Heart left ventricle (tissue), 16 donors: Measurements from ENCODE around the gene SOWAHD. TPM values are rescaled to one million over a fixed set of nuclear protein-coding genes. Genes with fewer than 3 reads are reported as not detected.

ENCODE experiments used
- ATAC-seq, 4 donors: fragments of 200-7000 bp; cut with Tn5 transposase; one replicate each; pipeline ENCODE4 v1.9.1; 2020 to 2022; ENCODE audit warnings: moderate library complexity in 4 of 4, mild to moderate bottlenecking in 3 of 4, moderate number of reproducible peaks in 1 of 4
- DNase-seq, 5 donors: peaks; one replicate each; pipeline ENCODE4 v3.0.0-alpha.2; 2020
- H3K27ac ChIP-seq, 12 donors: fragments of 200-600 bp; sonication (generic) in 4 of 12; one replicate each; pipeline versions ENCODE4 v1.5.0 to v1.8.0; 2016 to 2022; ENCODE audit warnings: mild to moderate bottlenecking in 2 of 12
- H3K27me3 ChIP-seq, 9 donors: fragments of 200-600 bp; sonication (generic) in 2 of 9; one replicate each; pipeline versions ENCODE4 v1.5.1 to v1.8.0; 2016 to 2022; ENCODE audit warnings: mild to moderate bottlenecking in 3 of 9
- H3K36me3 ChIP-seq, 9 donors: fragments of 200-600 bp; sonication (generic) in 2 of 9; one replicate each; pipeline versions ENCODE4 v1.5.0 to v1.8.0; 2018 to 2022; ENCODE audit warnings: mild to moderate bottlenecking in 2 of 9
- H3K4me1 ChIP-seq, 12 donors: fragments of 200-600 bp; sonication (generic) in 4 of 12; one replicate each; pipeline versions ENCODE4 v1.5.0 to v1.8.0; 2016 to 2022; ENCODE audit warnings: mild to moderate bottlenecking in 3 of 12
- H3K4me3 ChIP-seq, 12 donors: fragments of 200-600 bp; sonication (generic) in 4 of 12; one replicate each; pipeline versions ENCODE4 v1.5.0 to v1.8.0; 2017 to 2022; ENCODE audit warnings: mild to moderate bottlenecking in 9 of 12, moderate library complexity in 4 of 12
- H3K9me3 ChIP-seq, 12 donors: fragments of 200-600 bp; sonication (generic) in 4 of 12; one replicate each; pipeline versions ENCODE4 v1.5.0 to v1.8.0; 2016 to 2022; ENCODE audit warnings: mild to moderate bottlenecking in 1 of 12
- POLR2A ChIP-seq, 2 donors: fragments of 450-650 bp; IDR thresholded peaks; one replicate each; pipeline ENCODE4 v1.6.1; 2017; ENCODE audit warnings: antibody characterized with exemption in 2 of 2, mild to moderate bottlenecking in 2 of 2, moderate library complexity in 2 of 2
- WGBS, 4 donors: extraction: QIAGEN DNeasy Blood & Tissue Kit in 2 of 4; methylation state at CpG; one replicate each; pipeline versions ENCODE4 v1.1.5 to v1.1.7; 2013 to 2018; 5-methylcytosine and 5-hydroxymethylcytosine counted together
- intact Hi-C, 10 donors: fragments of 100-400 bp; cut with DNase I; formaldehyde crosslinking; loops; one replicate each; pipeline versions ENCODE4 v1.11.1 to v1.14.2; 2022
- polyA plus RNA-seq, 2 donors: library from polyadenylated mRNA; stranded (reverse); fragments of 200-250 nt; gene quantifications; one replicate each; pipeline ENCODE4 v1.2.3, GENCODE V29; 2013
- total RNA-seq, 9 donors: library from RNA; depleted of rRNA in 2 of 9; stranded (reverse); fragments of >200 nt in 2 of 9; fragmentation: NEBNext Ultra II Directional in 3 of 9; extraction: Animal tissue kit (Norgen Biotek cat#: 25700) in 3 of 9; gene quantifications; one replicate each; pipeline versions ENCODE4 v1.1.0 to v1.2.4, GENCODE V29; 2016 to 2023
- TF ChIP-seq, protein P1 (sequence below), 12 donors: fragments of 200-600 bp; sonication (generic) in 4 of 12; IDR thresholded peaks; one replicate each; pipeline versions ENCODE4 v1.5.0 to v1.8.0; 2018 to 2022; ENCODE audit warnings: antibody characterized with exemption in 12 of 12, mild to moderate bottlenecking in 5 of 12
- donor health status: ischemic (EF 13 %, LVEDD 7.1; RV severe dilation, severe dysfunction).
- donor health status: healthy with polysubstance abuse.
- donor health status: DM: no; HTN: yes; CAD: no.
- donor health status: DM: no; HTN: no; CAD: no.
- donor health status: ischemic (EF 25% LVEDD 6.9; RV normal size, moderate dysfunction).
- donor health status: ischemic (EF 25% LVEDD 5.7; RV mildly dilated, moderate dysfunction).
- donor health status: healthy.
- donor health status: DM: yes; HTN: yes; CAD: no.
- donor health status: ischemic (EF 35%, LVEDD 5.7; RV mildly dilated, moderate dysfunction).
- donor health status: nonischemic (EF 11% LVEDD 7.7; RV severe dilation, severe dysfunction).
- donor health status: DM: yes; HTN: yes; CAD: no.
- donor health status: PGD.
- donor health status: ischemic (EF 29% LVEDD 5.4; RV normal size, mild dysfunction).
- donor health status: nonischemic (EF 23%, LVEDD 6.1; RV moderate dilation, normal function).

The SOWAHD gene
- total and polyA plus RNA-seq, 11 donors, result 0.15 to 2.1 (median 0.27) TPM; not detected in 5

DNA sequence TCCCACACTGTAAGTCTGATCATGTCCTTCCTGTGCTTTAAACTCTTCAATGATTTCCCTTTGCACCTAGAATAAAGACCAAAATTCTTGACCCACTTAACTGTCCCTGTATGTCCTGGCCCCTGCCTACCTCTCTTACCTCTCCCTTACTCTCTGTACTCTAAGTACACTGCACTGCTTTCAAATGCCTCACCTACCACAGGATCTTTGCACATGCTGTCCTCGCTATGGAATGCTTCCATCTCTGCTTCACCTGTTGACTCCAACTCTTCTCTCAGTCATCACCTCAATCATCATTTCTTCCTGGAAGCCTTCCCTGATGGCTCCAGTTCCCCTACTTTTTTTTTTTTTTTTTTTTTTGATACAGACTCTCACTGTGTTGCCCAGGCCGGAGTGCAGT is 36.5 kb upstream of the SOWAHD start:
- Histone ChIP-seq H3K27ac (no peak overlapping the region), H3K4me3 (no peak overlapping the region), H3K4me1 (no peaks in the 10 kb centered on the region), H3K36me3 (no peaks in the 10 kb centered on the region), H3K27me3 (no peaks in the 10 kb centered on the region), H3K9me3 (peaks cover 0 to 5% (median 0%) of the 10 kb centered on the region in 12 donors)
- DNase-seq (no peak), ATAC-seq (no peak)
- intact Hi-C loops, result loop anchor here in 3 of 10 donors (10.0 kb wide), 3 partner anchors 77 to 207 kb away; partner anchors contain the start of gene NKRF (in 1 of the 3)
- WGBS, 4 donors, result 84 to 93% (median 92%) methylated on average over 2 of the region's 2 CpGs
- TF ChIP-seq POLR2A (IDR thresholded peaks at IDR 0.05), result no peak
- TF ChIP-seq, protein P1, sequence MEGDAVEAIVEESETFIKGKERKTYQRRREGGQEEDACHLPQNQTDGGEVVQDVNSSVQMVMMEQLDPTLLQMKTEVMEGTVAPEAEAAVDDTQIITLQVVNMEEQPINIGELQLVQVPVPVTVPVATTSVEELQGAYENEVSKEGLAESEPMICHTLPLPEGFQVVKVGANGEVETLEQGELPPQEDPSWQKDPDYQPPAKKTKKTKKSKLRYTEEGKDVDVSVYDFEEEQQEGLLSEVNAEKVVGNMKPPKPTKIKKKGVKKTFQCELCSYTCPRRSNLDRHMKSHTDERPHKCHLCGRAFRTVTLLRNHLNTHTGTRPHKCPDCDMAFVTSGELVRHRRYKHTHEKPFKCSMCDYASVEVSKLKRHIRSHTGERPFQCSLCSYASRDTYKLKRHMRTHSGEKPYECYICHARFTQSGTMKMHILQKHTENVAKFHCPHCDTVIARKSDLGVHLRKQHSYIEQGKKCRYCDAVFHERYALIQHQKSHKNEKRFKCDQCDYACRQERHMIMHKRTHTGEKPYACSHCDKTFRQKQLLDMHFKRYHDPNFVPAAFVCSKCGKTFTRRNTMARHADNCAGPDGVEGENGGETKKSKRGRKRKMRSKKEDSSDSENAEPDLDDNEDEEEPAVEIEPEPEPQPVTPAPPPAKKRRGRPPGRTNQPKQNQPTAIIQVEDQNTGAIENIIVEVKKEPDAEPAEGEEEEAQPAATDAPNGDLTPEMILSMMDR (IDR thresholded peaks at IDR 0.05), result no peak

DNA sequence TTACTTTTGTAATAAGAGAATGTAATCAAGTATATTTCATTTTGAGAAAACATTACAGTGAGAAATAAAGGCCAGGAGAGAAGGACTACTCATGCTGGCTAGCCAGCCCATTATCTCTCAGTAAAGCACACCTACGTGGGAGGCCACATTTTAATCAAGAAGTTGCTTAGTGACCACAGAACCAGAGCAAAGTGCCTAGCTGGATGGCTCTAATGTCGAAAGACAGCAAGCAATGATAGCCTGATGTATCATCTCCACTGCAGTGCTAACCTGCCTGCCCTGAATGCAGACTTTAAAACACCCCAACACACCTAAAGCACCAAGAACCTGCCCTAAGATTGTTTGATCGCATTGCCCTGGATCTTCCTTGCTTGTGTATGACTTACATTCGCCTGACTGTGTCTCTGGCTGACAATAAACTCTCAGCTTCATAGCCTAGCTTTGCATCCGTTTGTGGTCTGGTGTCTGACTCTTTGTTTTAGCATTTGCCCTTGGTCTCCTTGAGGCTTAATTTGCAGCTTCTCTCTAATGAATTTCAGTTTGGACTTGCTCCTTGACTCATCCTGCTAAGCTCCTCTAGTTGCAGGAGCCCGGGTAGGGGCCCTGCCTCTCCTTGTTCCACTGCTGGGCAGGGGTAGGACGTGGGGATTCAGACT is 31.4 kb upstream of the SOWAHD start:
- ATAC-seq (no peak), DNase-seq (no peak)
- intact Hi-C loops, result loop anchor here in 5 of 10 donors (5.0 to 10.0 kb wide), 4 partner anchors 82 to 212 kb away; partner anchors contain the start of gene NKRF (in 1 of the 5)
- H3K9me3 ChIP-seq, result no peaks in the 10 kb centered on the region
- H3K4me1 ChIP-seq, result peaks cover 0 to 8% (median 0%) of the 10 kb centered on the region in 12 donors
- no peaks in the 10 kb centered on the region for H3K27me3 ChIP-seq
- no peak overlapping the region for H3K27ac ChIP-seq
- no peaks in the 10 kb centered on the region for H3K36me3 ChIP-seq
- 54 to 68% (median 62%) methylated on average over 7 of the region's 7 CpGs for WGBS, 4 donors
- no peak overlapping the region for H3K4me3 ChIP-seq
- TF ChIP-seq, protein P1 (IDR thresholded peaks at IDR 0.05), result no peak
- no peak for TF ChIP-seq POLR2A (IDR thresholded peaks at IDR 0.05)

DNA sequence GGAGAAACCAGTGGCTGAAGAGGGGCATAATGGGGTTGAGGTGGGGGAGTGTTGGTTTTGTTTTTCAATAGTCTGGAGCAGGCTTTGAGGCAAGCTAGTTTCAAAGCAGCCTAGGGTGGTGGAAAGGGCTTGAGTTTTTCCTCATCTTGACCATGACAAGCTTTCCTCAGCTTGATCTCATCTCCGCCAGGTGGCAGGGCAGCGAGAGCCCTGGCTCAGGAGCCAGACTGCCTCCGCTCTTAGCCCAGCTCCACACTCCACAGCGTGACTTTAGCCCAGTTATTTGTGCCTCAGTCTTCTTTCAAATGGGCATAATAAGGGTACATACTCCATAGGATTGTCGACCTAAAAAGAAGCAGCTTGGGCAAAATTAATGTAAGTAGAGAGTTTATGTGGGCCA is 29.9 kb upstream of the SOWAHD start:
- ATAC-seq (no peak), DNase-seq (no peak)
- Histone ChIP-seq H3K27ac (no peak overlapping the region), H3K36me3 (no peaks in the 10 kb centered on the region), H3K4me1 (peaks cover 0 to 8% (median 0%) of the 10 kb centered on the region in 12 donors), H3K9me3 (no peaks in the 10 kb centered on the region), H3K27me3 (no peaks in the 10 kb centered on the region), H3K4me3 (no peak overlapping the region)
- intact Hi-C loops, result loop anchor here in 6 of 10 donors (2.0 to 10.0 kb wide), 5 partner anchors 84 to 214 kb away; partner anchors contain the start of gene NKRF (in 1 of the 6)
- WGBS, 4 donors, result 50 to 70% (median 62%) methylated on average over 5 of the region's 5 CpGs
- TF ChIP-seq, protein P1 (IDR thresholded peaks at IDR 0.05), result no peak
- TF ChIP-seq POLR2A (IDR thresholded peaks at IDR 0.05), result no peak

DNA sequence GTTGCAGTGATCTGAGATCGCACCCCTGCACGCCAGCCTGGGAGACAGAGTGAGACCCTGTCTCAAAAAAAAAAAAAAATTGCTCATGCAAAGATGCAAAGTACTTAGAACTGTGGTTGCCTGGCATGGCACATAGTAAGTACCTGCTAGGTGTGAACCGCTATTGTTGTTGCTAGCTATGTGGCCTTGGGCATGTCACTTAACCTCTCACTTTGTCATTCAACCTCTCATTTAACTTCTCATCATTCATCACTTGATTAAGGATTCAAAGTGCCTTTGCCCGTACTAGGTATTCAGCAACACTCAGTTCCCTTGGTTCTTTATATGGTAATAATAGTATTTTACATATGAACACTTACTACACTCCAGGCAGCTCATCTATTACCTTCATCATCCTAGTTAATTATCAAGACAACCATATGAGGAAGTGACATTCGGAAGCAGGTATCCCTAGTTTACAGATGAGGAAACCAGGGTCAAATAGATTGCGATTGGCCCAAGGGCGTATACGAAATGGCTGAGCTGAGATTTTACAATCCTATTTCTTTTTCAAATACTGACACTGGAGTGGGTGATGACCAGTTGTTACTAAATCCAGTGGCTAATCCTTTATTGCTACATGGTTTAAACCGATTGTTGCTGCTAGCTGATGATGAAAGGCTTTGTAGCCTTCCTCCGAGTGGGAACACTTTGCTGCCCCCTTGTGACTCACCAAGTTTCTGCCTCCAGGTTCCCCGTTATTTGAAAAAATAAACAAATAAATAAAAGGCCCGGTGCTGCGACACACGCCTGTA is 28.8 kb upstream of the SOWAHD start:
- H3K36me3 ChIP-seq, result no peaks in the 10 kb centered on the region
- 34 to 54% (median 43%) methylated on average over 14 of the region's 14 CpGs for WGBS, 4 donors
- no peaks in the 10 kb centered on the region for H3K9me3 ChIP-seq
- no peaks in the 10 kb centered on the region for H3K27me3 ChIP-seq
- TF ChIP-seq, protein P1 (IDR thresholded peaks at IDR 0.05), result peak; percentile 41 to 69 (median 58)
- no peak for TF ChIP-seq POLR2A (IDR thresholded peaks at IDR 0.05)
- no peak overlapping the region for H3K4me3 ChIP-seq
- H3K4me1 ChIP-seq, result peaks cover 0 to 8% (median 0%) of the 10 kb centered on the region in 12 donors
- no peak overlapping the region for H3K27ac ChIP-seq
- intact Hi-C loops, result loop anchor here in 9 of 10 donors (2.0 to 10.0 kb wide), 12 partner anchors 75 to 217 kb away; partner anchors contain the start of gene NKRF (in 2 of the 9)
- ATAC-seq, result peak in 3 of 4 donors; percentile 30 to 58 (median 49)
- peak in 4 of 5 donors; percentile 39 to 59 (median 42) for DNase-seq
